Left lobe of liver (tissue), 2 donors: ENCODE results near the gene DPEP2NB. TPM values are rescaled to one million over a fixed set of nuclear protein-coding genes. Genes with fewer than 3 reads are reported as not detected.
A peak's percentile ranks its signal among the peaks of the same experiment; 100 is the strongest.
"Not testable (repeated sequence)": the region's sequence is repeated elsewhere in the genome, so short reads cannot be mapped to it uniquely, and the experiment has no call there.

Experiments
- ATAC-seq: fragments of 200-7000 bp; cut with Tn5 transposase; one replicate; pipeline ENCODE4 v1.9.1; 2020; ENCODE audit warnings: mild to moderate bottlenecking, moderate library complexity
- DNase-seq: peaks from one replicate; pipeline ENCODE4 v3.0.0-alpha.2; 2020; ENCODE audit warnings: low spot score
- total RNA-seq: library from RNA; stranded (reverse); gene quantifications from one replicate; pipeline ENCODE4 v1.2.1, GENCODE V29; 2021
- donor health status: DM: no; HTN: no; CAD: no; lungs with moderate emphysema.
- donor health status: DM: no; HTN: yes; CAD: no.

DPEP2NB gene
- total RNA-seq, 1 donor from 2014 or later = not detected

GRCh38 chr16:68019167-68019680 is 3.5 kb upstream of the DPEP2NB start:
- DNase-seq (no peak), ATAC-seq (no peak)

GRCh38 chr16:68013440-68013839 is 2.3 kb downstream of the DPEP2NB start:
- no peak for ATAC-seq
- DNase-seq = no peak

GRCh38 chr16:68009872-68010271 is 5.8 kb downstream of the DPEP2NB start:
- ATAC-seq, DNase-seq: not testable (repeated sequence)

GRCh38 chr16:68009157-68009735 is 6.5 kb downstream of the DPEP2NB start:
- ATAC-seq (no peak), DNase-seq (no peak)

GRCh38 chr16:68005786-68006286 is 9.9 kb downstream of the DPEP2NB start:
- ATAC-seq (peak; percentile 70), DNase-seq (no peak)

GRCh38 chr16:68005211-68005610 is 10.5 kb downstream of the DPEP2NB start:
- ATAC-seq = no peak
- DNase-seq = no peak

GRCh38 chr16:68003031-68003430 is 12.7 kb downstream of the DPEP2NB start:
- DNase-seq (no peak), ATAC-seq (no peak)

- ATAC-seq = peak; percentile 57
These were observed 15.3 kb downstream of the DPEP2NB start for GRCh38 chr16:68000450-68000849.

GRCh38 chr16:67999985-68000384 is 15.7 kb downstream of the DPEP2NB start:
- peak; percentile 44 for ATAC-seq
- no peak for DNase-seq

More at GRCh38 chr16:68000450-68000849, 15.3 kb downstream of the DPEP2NB start:
- DNase-seq = no peak

- not testable (repeated sequence) for DNase-seq
- peak; percentile 65 for ATAC-seq
These were observed 16.7 kb downstream of the DPEP2NB start, which contains the start of gene DPEP2 for GRCh38 chr16:67998779-67999688. Gene DPEP2 (minus strand): TSS chr16:67999484. CDS start chr16:67993212, 6,272 bp downstream.

- not testable (repeated sequence) for DNase-seq, ATAC-seq
These were observed 17.4 kb downstream of the DPEP2NB start for GRCh38 chr16:67998231-67998778.

GRCh38 chr16:67996666-67997065 is 19.0 kb downstream of the DPEP2NB start:
- DNase-seq (no peak), ATAC-seq (no peak)

GRCh38 chr16:67995423-67995822 is 20.3 kb downstream of the DPEP2NB start:
- ATAC-seq = no peak
- no peak for DNase-seq

GRCh38 chr16:67994040-67994408 is 21.7 kb downstream of the DPEP2NB start:
- DNase-seq = not testable (repeated sequence)
- ATAC-seq = peak; percentile 3

GRCh38 chr16:67993207-67994039 is 22.3 kb downstream of the DPEP2NB start:
- peak; percentile 97 for ATAC-seq
- DNase-seq = peak; percentile 80

GRCh38 chr16:67992661-67993206 is 23.0 kb downstream of the DPEP2NB start:
- no peak for ATAC-seq
- DNase-seq = no peak

GRCh38 chr16:67990018-67990386 is 25.7 kb downstream of the DPEP2NB start:
- ATAC-seq = no peak
- no peak for DNase-seq

- ATAC-seq (no peak), DNase-seq (no peak)
These were observed 26.2 kb downstream of the DPEP2NB start for GRCh38 chr16:67989322-67990017.

- ATAC-seq = no peak
- DNase-seq = no peak
These were observed 27.0 kb downstream of the DPEP2NB start for GRCh38 chr16:67988675-67989074.
